GM13976 (cell line): ENCODE data around the gene ELP1.

Experiments used
- DNase-seq: peaks from one replicate; pipeline ENCODE4 v3.0.0; 2012; ENCODE audit warnings: low spot score
- CTCF ChIP-seq: IDR thresholded peaks from 2 replicates; pipeline ENCODE4 v1.5.1; 2012; ENCODE audit warnings: borderline replicate concordance, mild to moderate bottlenecking; ENCODE audit not compliant: insufficient read depth; ENCODE audit errors: extremely low read depth, missing control alignments, control extremely low read depth
- in situ Hi-C: fragments of 300-500 bp; cut with MboI; formaldehyde crosslinking; loops from one replicate; pipeline ENCODE4 v1.12.0; 2022; ENCODE audit warnings: low sequenced_read_pairs, mixed read lengths, inconsistent platforms; ENCODE audit not compliant: unreplicated experiment

ELP1 gene

DNA sequence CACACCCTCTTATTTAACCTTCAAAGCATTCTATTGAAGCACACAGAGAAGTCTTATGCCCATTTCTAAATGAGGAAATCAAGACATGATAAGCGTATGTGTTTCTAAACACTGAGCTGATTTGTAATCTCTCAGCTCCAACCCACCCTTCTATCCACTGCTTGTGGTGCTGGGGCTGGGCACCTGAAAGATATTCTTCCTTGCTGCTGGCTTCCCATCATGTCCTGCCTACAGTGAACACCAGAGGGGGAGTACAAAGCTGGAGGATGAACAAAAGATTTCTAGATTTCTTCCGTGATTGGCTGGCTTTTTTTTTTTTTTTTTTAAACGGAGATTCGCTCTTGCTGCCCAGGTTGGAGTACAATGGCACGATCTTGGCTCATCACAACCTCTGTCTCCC lies 57.5 kb downstream of the ELP1 start:
- no peak for DNase-seq
- no peak for TF ChIP-seq CTCF
- in situ Hi-C loops: no loop called here

GRCh38 chr9:108874058-108874788 lies 59.7 kb downstream of the ELP1 start:
- in situ Hi-C loops: no loop called here
- DNase-seq: no peak
- no peak for TF ChIP-seq CTCF

GRCh38 chr9:108869092-108869725 lies 64.7 kb downstream of the ELP1 start:
- TF ChIP-seq CTCF: no peak
- DNase-seq: no peak
- in situ Hi-C loops: no loop called here

- in situ Hi-C loops: no loop called here
- TF ChIP-seq CTCF: no peak
- no peak for DNase-seq
Observed at GRCh38 chr9:108867829-108868228, 66.1 kb downstream of the ELP1 start.

GRCh38 chr9:108867116-108867515 lies 66.8 kb downstream of the ELP1 start:
- DNase-seq: no peak
- in situ Hi-C loops: no loop called here
- TF ChIP-seq CTCF: no peak

DNA sequence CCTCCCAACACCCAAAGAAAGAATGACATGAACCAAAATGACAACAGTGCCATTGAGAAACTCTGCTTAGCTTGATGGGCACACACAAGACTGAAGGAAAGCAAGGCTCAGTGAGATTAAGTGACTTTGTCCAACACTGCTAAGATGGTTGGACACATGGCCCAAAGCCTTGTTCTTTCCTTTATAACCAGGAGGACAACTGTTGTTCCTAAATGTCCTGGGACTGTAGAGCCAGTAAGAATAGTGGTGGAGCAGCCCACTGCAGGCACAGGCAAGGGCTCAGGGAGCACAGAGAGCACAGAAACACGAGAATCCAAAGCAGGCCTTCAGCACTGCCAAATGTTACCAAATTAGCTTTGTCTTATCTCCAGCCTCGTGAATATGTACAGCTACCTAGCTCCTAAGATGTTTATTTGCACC lies 67.9 kb downstream of the ELP1 start:
- no peak for DNase-seq
- in situ Hi-C loops: no loop called here

More for the DNA sequence above, 67.9 kb downstream of the ELP1 start:
- TF ChIP-seq CTCF: no peak
